Endothelial cell of umbilical vein (primary cell): ENCODE results near the gene IFI6. TPM values are rescaled to one million over a fixed set of nuclear protein-coding genes. Genes with fewer than 3 reads are reported as not detected.

ENCODE experiments used
- BruUV-seq: library from RNA; stranded (reverse); fragments of 400-500 nt; replicated peaks from 2 replicates; lab custom pipeline; 2021; lab: Mats Ljungman, UMichigan
- CTCF ChIA-PET: fragments of 300-600, 350-600 bp; sonication (Branson Sonifier 250); formaldehyde crosslinking; loops from one replicate; lab custom pipeline; 2021; ENCODE audit warnings: antibody characterized with exemption, inconsistent platforms; lab: Charles Lee
- POLR2A ChIA-PET: fragments of 300-600, 350-600 bp; sonication (Branson Sonifier 250); formaldehyde crosslinking; loops from one replicate; lab custom pipeline; 2021; ENCODE audit warnings: antibody characterized with exemption, inconsistent platforms; lab: Charles Lee
- DNase-seq: peaks from one replicate; pipeline ENCODE4 v3.0.0-alpha.2; 2011; ENCODE audit warnings: low read depth, low spot score
- FAIRE-seq: peaks from 2 replicates; lab custom pipeline; 2011; peaks lifted over from hg19 to GRCh38; lab: Jason Lieb, UNC
- H2AFZ ChIP-seq: 2 replicates; pipeline ENCODE4 v1.6.0; 2012; ENCODE audit warnings: low read depth, low read length, control low read depth, inconsistent platforms
- H3K27ac ChIP-seq: 2 replicates; pipeline ENCODE4 v1.5.1; 2011; ENCODE audit warnings: low read depth, mild to moderate bottlenecking, control low read depth, low read length, moderate library complexity; ENCODE audit not compliant: insufficient read depth
- H3K27me3 ChIP-seq, 2 experiments: 2 replicates each; pipeline versions ENCODE4 v1.6.0 to v1.6.1; 2011; ENCODE audit warnings: low read length in 2 of 2, mixed read lengths in 1 of 2; ENCODE audit not compliant: control insufficient read depth in 2 of 2, insufficient read depth in 2 of 2
- H3K36me3 ChIP-seq, 2 experiments: 2 replicates in 1 of 2; 3 replicates in 1 of 2; pipeline ENCODE4 v1.5.1; 2011; ENCODE audit warnings: low read length in 2 of 2, mild to moderate bottlenecking in 1 of 2, moderate library complexity in 1 of 2; ENCODE audit not compliant: control insufficient read depth in 2 of 2, insufficient read depth in 2 of 2; ENCODE audit errors: extremely low read depth in 1 of 2
- H3K4me1 ChIP-seq: 3 replicates; pipeline ENCODE4 v1.5.1; 2011; ENCODE audit warnings: mild to moderate bottlenecking, low read length; ENCODE audit not compliant: control insufficient read depth, insufficient read depth; ENCODE audit errors: extremely low read depth
- H3K4me2 ChIP-seq: 2 replicates; pipeline ENCODE4 v1.6.1; 2011; ENCODE audit warnings: low read length, control low read depth, mixed read lengths; ENCODE audit not compliant: insufficient read depth
- H3K4me3 ChIP-seq, 3 experiments: fragments of 200-600 bp in 1 of 3; sonication (generic), shearing (Covaris generic) in 1 of 3; replicated peaks in 1 of 3; 2 replicates each; pipeline ENCODE4 v1.5.1; 2011 to 2016; ENCODE audit warnings: control low read depth in 3 of 3, low read length in 3 of 3, mild to moderate bottlenecking in 2 of 3, inconsistent platforms in 1 of 3, low read depth in 1 of 3, moderate library complexity in 1 of 3; ENCODE audit not compliant: insufficient read depth in 1 of 3
- H3K79me2 ChIP-seq: 2 replicates; pipeline ENCODE4 v1.6.0; 2012; ENCODE audit warnings: low read length, inconsistent platforms; ENCODE audit not compliant: control insufficient read depth, insufficient read depth
- H3K9ac ChIP-seq: replicated peaks from 2 replicates; pipeline ENCODE3; 2011; ENCODE audit warnings: low read length, control low read depth; ENCODE audit not compliant: insufficient read depth; ENCODE audit errors: extremely low read depth
- H3K9me1 ChIP-seq: replicated peaks from 3 replicates; pipeline ENCODE4 v1.6.0; 2011; ENCODE audit warnings: mild to moderate bottlenecking, low read length; ENCODE audit not compliant: control insufficient read depth, insufficient read depth; ENCODE audit errors: extremely low read depth
- H3K9me3 ChIP-seq: replicated peaks from 2 replicates; pipeline ENCODE4 v1.5.1; 2012; ENCODE audit warnings: low read length, inconsistent platforms; ENCODE audit not compliant: control insufficient read depth, insufficient read depth
- H4K20me1 ChIP-seq: replicated peaks from 2 replicates; pipeline ENCODE3; 2011; ENCODE audit warnings: mild to moderate bottlenecking, low read length; ENCODE audit not compliant: control insufficient read depth, insufficient read depth; ENCODE audit errors: extremely low read depth
- EZH2 ChIP-seq: IDR thresholded peaks from 2 replicates; pipeline ENCODE4 v1.6.1; 2012; ENCODE audit warnings: borderline replicate concordance, low read depth, mild to moderate bottlenecking, moderate library complexity, low read length, inconsistent platforms; ENCODE audit not compliant: severe bottlenecking
- FOS ChIP-seq: IDR thresholded peaks from 2 replicates; pipeline ENCODE4 v1.6.1; 2011; ENCODE audit warnings: mild to moderate bottlenecking, low read length, moderate library complexity, borderline replicate concordance; ENCODE audit not compliant: insufficient read depth
- GATA2 ChIP-seq: IDR thresholded peaks from 2 replicates; pipeline ENCODE4 v1.7.0; 2011; ENCODE audit warnings: low read depth, mild to moderate bottlenecking, moderate library complexity, mixed read lengths, low read length; ENCODE audit not compliant: insufficient read length, insufficient read depth
- JUN ChIP-seq: IDR thresholded peaks from 2 replicates; pipeline ENCODE4 v1.6.1; 2011; ENCODE audit warnings: borderline replicate concordance, low read depth; ENCODE audit not compliant: insufficient read length, insufficient read depth
- MAX ChIP-seq: IDR thresholded peaks from 2 replicates; pipeline ENCODE4 v1.6.1; 2011; ENCODE audit not compliant: insufficient read depth, insufficient read length
- MYC ChIP-seq: IDR thresholded peaks from one replicate; pipeline ENCODE4 v1.6.1; 2011; ENCODE audit warnings: mild to moderate bottlenecking, low read depth, low read length
- POLR2A ChIP-seq: IDR thresholded peaks from 2 replicates; pipeline ENCODE4 v1.6.1; 2012; ENCODE audit warnings: low read depth, mild to moderate bottlenecking, control low read depth, low read length
- POLR2AphosphoS5 ChIP-seq: IDR thresholded peaks from 2 replicates; pipeline ENCODE4 v1.6.1; 2012; ENCODE audit warnings: low read depth, mild to moderate bottlenecking, control low read depth, low read length, moderate library complexity; ENCODE audit not compliant: insufficient read depth
- dilution Hi-C: fragments of 300-500 bp; cut with MboI; formaldehyde crosslinking; loops from one replicate; pipeline ENCODE4 v1.15.0; 2019; ENCODE audit warnings: low sequenced_read_pairs; ENCODE audit not compliant: extremely low pct_ligation_motif_present
- intact Hi-C: fragments of 100-400 bp; cut with micrococcal nuclease; formaldehyde crosslinking; loops from one replicate; pipeline ENCODE4 v1.10.0; 2022
- polyA plus RNA-seq, 4 experiments: library from polyadenylated mRNA; depleted of rRNA in 3 of 4; stranded (reverse) in 3 of 4; unstranded in 1 of 4; fragments of >200 nt; gene quantifications; 2 replicates each; pipeline versions ENCODE4 v1.2.1 to v1.2.3, GENCODE V29; 2011 to 2012; ENCODE audit warnings: missing spikeins in 1 of 4
- total RNA-seq: library from RNA; stranded (reverse); gene quantifications from 2 replicates; pipeline ENCODE4 v1.2.3, GENCODE V29; 2021
- TF ChIP-seq, protein P1 (sequence below), 2 donors: IDR thresholded peaks; 1 replicate in 1 of 2; 2 replicates in 1 of 2; pipeline ENCODE4 v1.5.1; 2011; ENCODE audit warnings: low read length in 2 of 2, mild to moderate bottlenecking in 2 of 2, moderate library complexity in 2 of 2, control low read depth in 1 of 2, inconsistent platforms in 1 of 2, low read depth in 1 of 2; ENCODE audit not compliant: insufficient read depth in 1 of 2; ENCODE audit errors: extremely low read depth in 1 of 2

Gene IFI6
- total and polyA plus RNA-seq, 2 donors (not counting 3 experiments of a cell fraction or from before 2014, with no cell fraction given), result 28.4 to 47.9 TPM

DNA sequence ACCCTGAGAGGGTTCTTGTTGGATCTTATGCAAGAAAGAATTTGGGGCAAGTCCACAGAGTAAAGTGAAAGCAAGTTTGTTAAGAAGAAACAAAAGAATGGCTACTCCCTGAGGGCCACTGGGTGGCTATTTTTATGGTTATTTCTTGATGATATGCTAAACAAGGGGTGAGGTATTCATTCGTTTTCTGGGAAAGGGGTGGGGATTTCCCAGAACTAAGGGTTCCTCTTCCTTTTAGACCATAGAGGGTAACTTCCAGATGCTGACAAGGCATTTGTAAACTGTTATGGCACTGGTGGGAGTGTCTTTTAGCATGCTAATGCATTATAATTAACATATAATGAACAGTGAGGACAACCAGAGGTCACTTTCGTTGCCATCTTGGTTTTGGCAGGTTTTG is 18.2 kb upstream of the IFI6 start:
- BruUV-seq, result no TSS peak
- intact Hi-C loops (no loop called here), dilution Hi-C loops (no loop called here)
- H3K36me3 ChIP-seq, result no peaks in the 10 kb centered on the region
- no peaks in the 10 kb centered on the region for H4K20me1 ChIP-seq
- no peak overlapping the region for H2AFZ ChIP-seq
- H3K4me3 ChIP-seq, result no peak overlapping the region
- no peak for FAIRE-seq
- CTCF ChIA-PET, result interaction anchor here (4.8 kb wide), 1 partner anchor 21 kb away, joined by 16 read pairs; no protein-coding TSS in a partner anchor
- H3K4me1 ChIP-seq, result no peaks in the 10 kb centered on the region
- no peaks in the 10 kb centered on the region for H3K9me3 ChIP-seq
- no peak overlapping the region for H3K4me2 ChIP-seq
- H3K9me1 ChIP-seq, result no peaks in the 10 kb centered on the region
- TF ChIP-seq POLR2AphosphoS5 (no peak), JUN (no peak), EZH2 (no peak), MAX (no peak), POLR2A (no peak), FOS (no peak), MYC (no peak), GATA2 (no peak)
- TF ChIP-seq, protein P1, sequence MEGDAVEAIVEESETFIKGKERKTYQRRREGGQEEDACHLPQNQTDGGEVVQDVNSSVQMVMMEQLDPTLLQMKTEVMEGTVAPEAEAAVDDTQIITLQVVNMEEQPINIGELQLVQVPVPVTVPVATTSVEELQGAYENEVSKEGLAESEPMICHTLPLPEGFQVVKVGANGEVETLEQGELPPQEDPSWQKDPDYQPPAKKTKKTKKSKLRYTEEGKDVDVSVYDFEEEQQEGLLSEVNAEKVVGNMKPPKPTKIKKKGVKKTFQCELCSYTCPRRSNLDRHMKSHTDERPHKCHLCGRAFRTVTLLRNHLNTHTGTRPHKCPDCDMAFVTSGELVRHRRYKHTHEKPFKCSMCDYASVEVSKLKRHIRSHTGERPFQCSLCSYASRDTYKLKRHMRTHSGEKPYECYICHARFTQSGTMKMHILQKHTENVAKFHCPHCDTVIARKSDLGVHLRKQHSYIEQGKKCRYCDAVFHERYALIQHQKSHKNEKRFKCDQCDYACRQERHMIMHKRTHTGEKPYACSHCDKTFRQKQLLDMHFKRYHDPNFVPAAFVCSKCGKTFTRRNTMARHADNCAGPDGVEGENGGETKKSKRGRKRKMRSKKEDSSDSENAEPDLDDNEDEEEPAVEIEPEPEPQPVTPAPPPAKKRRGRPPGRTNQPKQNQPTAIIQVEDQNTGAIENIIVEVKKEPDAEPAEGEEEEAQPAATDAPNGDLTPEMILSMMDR (IDR thresholded peaks at IDR 0.05; ENCODE audit: extremely low read depth in 1 of 2, insufficient read depth in 1 of 2, low read depth in 1 of 2, low read length in 2 of 2), result no peak
- H3K27ac ChIP-seq, result no peak overlapping the region
- H3K27me3 ChIP-seq, result peaks cover 18 to 29% of the 10 kb centered on the region in 2 experiments
- H3K79me2 ChIP-seq, result no peaks in the 10 kb centered on the region
- POLR2A ChIA-PET, result no interaction called here
- no peak overlapping the region for H3K9ac ChIP-seq
- DNase-seq, result no peak
